ENCODE data around the gene INPP5A. TPM values are rescaled to one million over a fixed set of nuclear protein-coding genes. Genes with fewer than 3 reads are reported as not detected.

Gene INPP5A
- total and polyA plus RNA-seq, 2 donors (not counting 1 experiment from before 2014, with no cell fraction given) = 9.3 to 87.8 TPM

Other genes with a start within 250 kb of the INPP5A start
- gene STK32C, start 229.8 kb upstream of the INPP5A start, total RNA-seq = 16.8 and 20.0 TPM in 2 replicates
- 6.1 and 9.9 TPM in 2 replicates for gene STK32C, start 229.8 kb upstream of the INPP5A start, polyA plus RNA-seq
- gene LRRC27, start 205.6 kb upstream of the INPP5A start, total RNA-seq = 23.6 and 32.2 TPM in 2 replicates
- gene LRRC27, start 205.6 kb upstream of the INPP5A start, polyA plus RNA-seq = 18.7 and 25.6 TPM in 2 replicates
- gene PWWP2B, start 140.6 kb upstream of the INPP5A start, total RNA-seq = 34.4 and 39.6 TPM in 2 replicates
- gene PWWP2B, start 140.6 kb upstream of the INPP5A start, polyA plus RNA-seq = 8.8 and 13.6 TPM in 2 replicates
- gene NKX6-2, start 248.4 kb downstream of the INPP5A start, total RNA-seq = not detected in 2 replicates
- gene NKX6-2, start 248.4 kb downstream of the INPP5A start, polyA plus RNA-seq = not detected in 2 replicates